HepG2 (cell line): ENCODE measurements around the gene SLC4A2. TPM values are rescaled to one million over a fixed set of nuclear protein-coding genes. Genes with fewer than 3 reads are reported as not detected.

Experiments used
- FLYWCH1 ChIP-seq: sonication (generic); formaldehyde crosslinking; IDR thresholded peaks from 2 replicates; pipeline ENCODE4 v1.8.1; 2023; ENCODE audit warnings: mild to moderate bottlenecking, missing genetic modification reagents
- KLF9 ChIP-seq: IDR thresholded peaks from 2 replicates; pipeline ENCODE4 v1.6.1; 2016; ENCODE audit warnings: low read depth
- MYC ChIP-seq: sonication (generic); formaldehyde crosslinking; IDR thresholded peaks from 2 replicates; pipeline ENCODE4 v1.9.0; 2021; ENCODE audit warnings: missing genetic modification reagents, borderline replicate concordance
- NFE2 ChIP-seq: sonication (generic); formaldehyde crosslinking; IDR thresholded peaks from 2 replicates; pipeline ENCODE4 v1.4.0; 2020; ENCODE audit warnings: missing genetic modification reagents
- NR2F1 ChIP-seq, 2 experiments: fragments of 450-650 bp in 1 of 2; formaldehyde crosslinking in 1 of 2; IDR thresholded peaks; 2 replicates each; pipeline versions ENCODE4 v1.5.0 to v1.6.1; 2016 to 2020; ENCODE audit warnings: mild to moderate bottlenecking in 1 of 2, missing compliant biosample characterization in 1 of 2, missing genetic modification reagents in 1 of 2, moderate library complexity in 1 of 2
- REL ChIP-seq: sonication (generic); formaldehyde crosslinking; conservative IDR thresholded peaks from 2 replicates; pipeline ENCODE4 v1.8.0; 2022; ENCODE audit warnings: mild to moderate bottlenecking, missing genetic modification reagents, moderate library complexity
- SMAD3 ChIP-seq: sonication (generic); formaldehyde crosslinking; IDR thresholded peaks from 2 replicates; pipeline ENCODE4 v1.4.0; 2020; ENCODE audit warnings: missing genetic modification reagents
- TBL1XR1 ChIP-seq: fragments of 150-350 bp; IDR thresholded peaks from 2 replicates; pipeline ENCODE4 v1.6.1; 2014; ENCODE audit warnings: borderline replicate concordance, low read length; ENCODE audit not compliant: partially characterized antibody
- ZBTB38 ChIP-seq: sonication (generic); formaldehyde crosslinking; IDR thresholded peaks from 2 replicates; pipeline ENCODE4 v1.5.1; 2020; ENCODE audit warnings: mild to moderate bottlenecking, missing genetic modification reagents
- ZFP62 ChIP-seq: sonication (generic); formaldehyde crosslinking; IDR thresholded peaks from 2 replicates; pipeline ENCODE4 v1.4.0; 2020; ENCODE audit warnings: missing genetic modification reagents
- ZNF282 ChIP-seq: fragments of 450-650 bp; IDR thresholded peaks from 2 replicates; pipeline ENCODE4 v1.6.1; 2018; ENCODE audit not compliant: partially characterized antibody
- ZNF296 ChIP-seq: sonication (generic); formaldehyde crosslinking; conservative IDR thresholded peaks from 2 replicates; pipeline ENCODE4 v1.5.0; 2020; ENCODE audit warnings: mild to moderate bottlenecking, missing genetic modification reagents
- polyA plus RNA-seq, 8 experiments: library from polyadenylated mRNA; depleted of rRNA in 3 of 8; stranded (reverse) in 7 of 8; unstranded in 1 of 8; fragments of >200 nt; fragmentation: Illumina TruSeq in 4 of 8; extraction: Trizol in 4 of 8; gene quantifications; 2 replicates each; pipeline versions ENCODE4 v1.2.1 to v1.2.3, GENCODE V29; 2011 to 2016; ENCODE audit warnings: low read depth in 4 of 8, missing spikeins in 1 of 8, mixed read lengths in 1 of 8; ENCODE audit not compliant: insufficient read depth in 1 of 8
- total RNA-seq, 5 experiments: library from RNA; depleted of rRNA; stranded (reverse); fragments of >200 nt; fragmentation: Illumina TruSeq; extraction: Trizol; gene quantifications; 2 replicates each; pipeline ENCODE4 v1.2.3, GENCODE V29; 2016; ENCODE audit warnings: low read depth in 1 of 5
- TF ChIP-seq, protein P1 (sequence below): sonication (generic); formaldehyde crosslinking; IDR thresholded peaks from 2 replicates; pipeline ENCODE4 v1.5.1; 2020; ENCODE audit warnings: mild to moderate bottlenecking, missing genetic modification reagents, moderate library complexity
- TF ChIP-seq, protein P2 (sequence below): sonication (generic); formaldehyde crosslinking; IDR thresholded peaks from 2 replicates; pipeline ENCODE4 v1.4.0; 2020; ENCODE audit warnings: missing genetic modification reagents, borderline replicate concordance
- TF ChIP-seq, protein P3 (sequence below): IDR thresholded peaks from 2 replicates; pipeline ENCODE4 v1.6.1; 2016; ENCODE audit warnings: mild to moderate bottlenecking
- TF ChIP-seq, protein P4 (sequence below): sonication (generic); formaldehyde crosslinking; IDR thresholded peaks from 2 replicates; pipeline ENCODE4 v1.9.0; 2022; ENCODE audit warnings: missing genetic modification reagents, mild to moderate bottlenecking, borderline replicate concordance
- TF ChIP-seq, protein P5 (sequence below): sonication (generic); formaldehyde crosslinking; IDR thresholded peaks from 2 replicates; pipeline ENCODE4 v1.8.1; 2023; ENCODE audit warnings: mild to moderate bottlenecking, moderate library complexity, missing genetic modification reagents

Gene SLC4A2
- total and polyA plus RNA-seq, 2 of the 13 experiments (the other 11 are each of a cell fraction or from before 2014, with no cell fraction given) = 51.9 to 73.4 TPM

DNA sequence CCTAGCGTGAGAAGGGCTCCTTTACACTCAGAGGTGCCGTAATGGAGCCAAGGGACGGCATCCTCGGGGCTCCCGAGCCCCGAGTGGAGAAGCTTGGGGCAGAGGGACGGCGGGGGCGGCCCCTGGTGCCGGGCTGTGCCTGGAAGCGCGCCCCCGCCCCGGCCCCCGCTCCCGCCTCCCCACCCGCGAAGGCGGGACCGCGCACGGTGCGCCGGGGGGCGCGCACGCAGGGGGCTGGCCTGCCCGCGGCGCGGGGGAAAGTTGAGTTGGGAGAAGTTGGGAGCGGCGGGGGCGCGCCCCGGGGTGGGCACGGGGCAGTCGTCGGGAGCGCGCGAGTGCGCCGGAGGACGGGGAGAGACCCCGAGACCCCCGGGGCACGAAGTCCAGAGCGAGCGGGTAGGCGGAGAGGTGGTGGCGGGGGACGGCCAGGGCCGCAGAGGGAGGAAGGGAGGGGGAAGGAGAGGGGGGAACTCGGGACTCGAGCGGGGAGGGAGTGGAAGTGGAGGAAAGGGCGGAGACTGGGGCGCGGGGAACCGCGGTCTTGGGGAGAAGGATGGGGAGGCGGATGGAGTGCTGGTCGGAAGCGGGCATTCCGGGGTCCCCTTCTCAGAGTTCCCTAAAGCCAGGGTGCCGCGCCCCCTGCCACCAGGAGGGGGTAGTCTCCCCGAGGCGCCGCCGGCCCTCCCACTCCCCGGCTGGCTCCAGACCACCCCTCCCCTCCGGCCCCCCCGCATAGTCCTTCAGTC, at the start of gene SLC4A2 (continued):
- TF ChIP-seq, protein P1, sequence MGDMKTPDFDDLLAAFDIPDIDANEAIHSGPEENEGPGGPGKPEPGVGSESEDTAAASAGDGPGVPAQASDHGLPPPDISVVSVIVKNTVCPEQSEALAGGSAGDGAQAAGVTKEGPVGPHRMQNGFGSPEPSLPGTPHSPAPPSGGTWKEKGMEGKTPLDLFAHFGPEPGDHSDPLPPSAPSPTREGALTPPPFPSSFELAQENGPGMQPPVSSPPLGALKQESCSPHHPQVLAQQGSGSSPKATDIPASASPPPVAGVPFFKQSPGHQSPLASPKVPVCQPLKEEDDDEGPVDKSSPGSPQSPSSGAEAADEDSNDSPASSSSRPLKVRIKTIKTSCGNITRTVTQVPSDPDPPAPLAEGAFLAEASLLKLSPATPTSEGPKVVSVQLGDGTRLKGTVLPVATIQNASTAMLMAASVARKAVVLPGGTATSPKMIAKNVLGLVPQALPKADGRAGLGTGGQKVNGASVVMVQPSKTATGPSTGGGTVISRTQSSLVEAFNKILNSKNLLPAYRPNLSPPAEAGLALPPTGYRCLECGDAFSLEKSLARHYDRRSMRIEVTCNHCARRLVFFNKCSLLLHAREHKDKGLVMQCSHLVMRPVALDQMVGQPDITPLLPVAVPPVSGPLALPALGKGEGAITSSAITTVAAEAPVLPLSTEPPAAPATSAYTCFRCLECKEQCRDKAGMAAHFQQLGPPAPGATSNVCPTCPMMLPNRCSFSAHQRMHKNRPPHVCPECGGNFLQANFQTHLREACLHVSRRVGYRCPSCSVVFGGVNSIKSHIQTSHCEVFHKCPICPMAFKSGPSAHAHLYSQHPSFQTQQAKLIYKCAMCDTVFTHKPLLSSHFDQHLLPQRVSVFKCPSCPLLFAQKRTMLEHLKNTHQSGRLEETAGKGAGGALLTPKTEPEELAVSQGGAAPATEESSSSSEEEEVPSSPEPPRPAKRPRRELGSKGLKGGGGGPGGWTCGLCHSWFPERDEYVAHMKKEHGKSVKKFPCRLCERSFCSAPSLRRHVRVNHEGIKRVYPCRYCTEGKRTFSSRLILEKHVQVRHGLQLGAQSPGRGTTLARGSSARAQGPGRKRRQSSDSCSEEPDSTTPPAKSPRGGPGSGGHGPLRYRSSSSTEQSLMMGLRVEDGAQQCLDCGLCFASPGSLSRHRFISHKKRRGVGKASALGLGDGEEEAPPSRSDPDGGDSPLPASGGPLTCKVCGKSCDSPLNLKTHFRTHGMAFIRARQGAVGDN (CRISPR knock-in tag) = 0 out of 2 replicates have a peak, but pooled peaks have one; percentile 28
- no peak for TF ChIP-seq TBL1XR1
- peak; percentile 16; the same call in 1 of the 2 replicates for TF ChIP-seq ZBTB38 (CRISPR knock-in tag)
- no peak for TF ChIP-seq KLF9
- TF ChIP-seq ZNF296 (CRISPR knock-in tag) = no peak
- TF ChIP-seq FLYWCH1 (CRISPR knock-in tag) = no peak
- TF ChIP-seq, protein P2, sequence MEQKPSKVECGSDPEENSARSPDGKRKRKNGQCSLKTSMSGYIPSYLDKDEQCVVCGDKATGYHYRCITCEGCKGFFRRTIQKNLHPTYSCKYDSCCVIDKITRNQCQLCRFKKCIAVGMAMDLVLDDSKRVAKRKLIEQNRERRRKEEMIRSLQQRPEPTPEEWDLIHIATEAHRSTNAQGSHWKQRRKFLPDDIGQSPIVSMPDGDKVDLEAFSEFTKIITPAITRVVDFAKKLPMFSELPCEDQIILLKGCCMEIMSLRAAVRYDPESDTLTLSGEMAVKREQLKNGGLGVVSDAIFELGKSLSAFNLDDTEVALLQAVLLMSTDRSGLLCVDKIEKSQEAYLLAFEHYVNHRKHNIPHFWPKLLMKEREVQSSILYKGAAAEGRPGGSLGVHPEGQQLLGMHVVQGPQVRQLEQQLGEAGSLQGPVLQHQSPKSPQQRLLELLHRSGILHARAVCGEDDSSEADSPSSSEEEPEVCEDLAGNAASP = no peak
- no peak for TF ChIP-seq REL (CRISPR knock-in tag)
- TF ChIP-seq NR2F1 (CRISPR knock-in tag; IDR thresholded peaks at IDR 0.05) = no peak
- no peak for TF ChIP-seq SMAD3 (CRISPR knock-in tag)
- TF ChIP-seq, protein P3, sequence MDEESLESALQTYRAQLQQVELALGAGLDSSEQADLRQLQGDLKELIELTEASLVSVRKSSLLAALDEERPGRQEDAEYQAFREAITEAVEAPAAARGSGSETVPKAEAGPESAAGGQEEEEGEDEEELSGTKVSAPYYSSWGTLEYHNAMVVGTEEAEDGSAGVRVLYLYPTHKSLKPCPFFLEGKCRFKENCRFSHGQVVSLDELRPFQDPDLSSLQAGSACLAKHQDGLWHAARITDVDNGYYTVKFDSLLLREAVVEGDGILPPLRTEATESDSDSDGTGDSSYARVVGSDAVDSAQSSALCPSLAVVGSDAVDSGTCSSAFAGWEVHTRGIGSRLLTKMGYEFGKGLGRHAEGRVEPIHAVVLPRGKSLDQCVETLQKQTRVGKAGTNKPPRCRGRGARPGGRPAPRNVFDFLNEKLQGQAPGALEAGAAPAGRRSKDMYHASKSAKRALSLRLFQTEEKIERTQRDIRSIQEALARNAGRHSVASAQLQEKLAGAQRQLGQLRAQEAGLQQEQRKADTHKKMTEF (CRISPR knock-in tag) = peak; percentile 19; the same call in 1 of the 2 replicates
- TF ChIP-seq MYC (CRISPR knock-in tag) = peak; percentile 8; the same call in 1 of the 2 replicates
- TF ChIP-seq ZFP62 (CRISPR knock-in tag) = no peak
- no peak for TF ChIP-seq NFE2 (CRISPR knock-in tag)
- no peak for TF ChIP-seq ZNF282
- TF ChIP-seq, protein P4, sequence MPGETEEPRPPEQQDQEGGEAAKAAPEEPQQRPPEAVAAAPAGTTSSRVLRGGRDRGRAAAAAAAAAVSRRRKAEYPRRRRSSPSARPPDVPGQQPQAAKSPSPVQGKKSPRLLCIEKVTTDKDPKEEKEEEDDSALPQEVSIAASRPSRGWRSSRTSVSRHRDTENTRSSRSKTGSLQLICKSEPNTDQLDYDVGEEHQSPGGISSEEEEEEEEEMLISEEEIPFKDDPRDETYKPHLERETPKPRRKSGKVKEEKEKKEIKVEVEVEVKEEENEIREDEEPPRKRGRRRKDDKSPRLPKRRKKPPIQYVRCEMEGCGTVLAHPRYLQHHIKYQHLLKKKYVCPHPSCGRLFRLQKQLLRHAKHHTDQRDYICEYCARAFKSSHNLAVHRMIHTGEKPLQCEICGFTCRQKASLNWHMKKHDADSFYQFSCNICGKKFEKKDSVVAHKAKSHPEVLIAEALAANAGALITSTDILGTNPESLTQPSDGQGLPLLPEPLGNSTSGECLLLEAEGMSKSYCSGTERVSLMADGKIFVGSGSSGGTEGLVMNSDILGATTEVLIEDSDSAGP (CRISPR knock-in tag) = no peak
- TF ChIP-seq, protein P5, sequence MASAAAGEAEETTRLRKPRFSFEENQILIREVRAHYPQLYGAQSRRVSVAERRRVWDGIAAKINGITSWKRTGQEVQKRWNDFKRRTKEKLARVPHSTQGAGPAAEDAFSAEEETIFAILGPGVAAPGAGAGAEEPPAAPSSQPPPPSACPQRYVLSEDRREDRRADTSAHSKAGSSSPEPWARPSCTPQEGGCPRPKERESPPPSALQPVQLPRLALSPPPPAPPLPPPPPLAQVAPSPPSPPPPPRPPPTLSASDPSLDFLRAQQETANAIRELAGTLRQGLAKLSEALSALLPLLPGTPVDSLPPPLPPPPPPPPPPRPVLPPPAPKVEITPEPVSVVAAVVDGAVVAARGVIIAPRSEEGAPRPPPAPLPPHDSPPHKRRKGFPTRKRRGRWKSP (CRISPR knock-in tag) = no peak
